MV-4-11 (cell line): ENCODE data around the gene PSMB1.
A peak's percentile ranks its signal among the peaks of the same experiment; 100 is the strongest.
"Not testable (repeated sequence)": the region's sequence is repeated elsewhere in the genome, so short reads cannot be mapped to it uniquely, and the experiment has no call there.

Source experiments
- DNase-seq: peaks from one replicate; lab custom pipeline; 2025; lab: John Stamatoyannopoulos, UW

PSMB1 gene

DNA sequence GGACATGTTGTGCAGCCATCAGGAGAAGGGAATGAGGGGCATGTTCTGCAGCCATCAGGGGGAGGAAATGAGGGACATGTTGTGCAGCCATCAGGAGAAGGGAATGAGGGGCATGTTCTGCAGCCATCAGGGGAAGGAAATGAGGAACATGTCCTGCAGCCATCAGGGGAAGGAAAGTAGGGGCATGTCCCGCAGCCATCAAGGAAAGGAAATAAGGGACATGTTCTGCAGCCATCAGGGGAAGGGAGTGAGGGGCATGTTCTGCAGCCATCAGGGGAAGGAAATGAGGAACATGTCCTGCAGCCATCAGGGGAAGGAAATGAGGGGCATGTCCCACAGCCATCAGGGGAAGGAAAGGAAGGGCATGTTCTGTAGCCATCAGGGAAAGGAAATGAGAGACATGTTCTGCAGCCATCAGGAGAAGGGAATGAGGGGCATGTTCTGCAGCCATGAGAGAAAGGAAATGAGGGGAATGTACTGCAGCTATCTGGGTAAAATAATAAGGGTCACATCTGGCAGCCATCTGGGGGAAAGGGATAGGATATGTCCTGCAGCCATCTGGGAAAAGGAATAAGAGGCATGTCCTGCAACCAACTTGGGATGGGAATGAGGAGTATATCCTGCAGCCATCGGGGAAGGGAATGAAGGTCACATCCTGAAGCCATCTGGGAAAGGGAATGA lies 50.2 kb downstream of the PSMB1 start:
- not testable (repeated sequence) for DNase-seq

DNA sequence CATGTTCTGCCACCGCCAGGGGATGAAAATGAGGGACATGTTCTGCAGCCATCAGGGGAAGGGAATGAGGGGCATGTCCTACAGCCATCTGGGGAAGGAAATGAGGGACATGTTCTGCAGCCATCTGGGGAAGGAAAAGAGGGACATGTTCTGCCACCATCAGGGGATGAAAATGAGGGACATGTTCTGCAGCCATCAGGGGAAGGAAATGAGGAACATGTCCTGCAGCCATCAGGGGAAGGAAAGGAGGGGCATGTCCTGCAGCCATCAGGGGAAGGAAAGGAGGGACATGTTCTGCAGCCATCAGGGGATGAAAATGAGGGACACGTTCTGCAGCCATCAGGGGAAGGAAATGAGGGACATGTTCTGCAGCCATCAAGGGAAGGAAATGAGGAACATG lies 50.8 kb downstream of the PSMB1 start:
- not testable (repeated sequence) for DNase-seq

DNA sequence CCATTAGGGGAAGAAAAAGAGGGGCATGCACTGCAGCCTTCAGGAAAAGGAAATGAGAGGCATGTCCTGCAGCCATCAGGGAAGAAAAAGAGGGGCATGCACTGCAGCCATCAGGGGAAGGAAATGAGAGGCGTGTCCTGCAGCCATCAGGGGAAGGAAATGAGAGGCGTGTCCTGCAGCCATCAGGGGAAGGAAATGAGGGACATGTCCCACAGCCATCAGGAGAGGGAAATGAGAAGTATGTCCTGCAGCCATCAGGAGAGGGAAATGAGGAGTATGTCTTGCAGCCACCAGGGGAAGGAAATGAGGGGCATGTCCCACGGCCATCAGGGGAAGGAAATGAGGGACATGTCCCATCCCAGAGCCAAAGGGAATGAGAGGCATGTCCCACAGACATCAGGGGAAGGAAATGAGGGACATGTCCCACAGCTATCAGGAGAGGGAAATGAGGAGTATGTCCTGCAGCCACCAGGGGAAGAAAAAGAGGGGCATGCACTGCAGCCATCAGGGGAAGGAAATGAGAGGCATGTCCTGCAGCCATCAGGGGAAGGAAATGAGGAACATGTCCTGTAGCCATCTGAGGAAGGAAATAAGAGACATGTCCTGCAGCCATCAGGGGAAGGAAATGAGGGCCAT lies 52.0 kb downstream of the PSMB1 start:
- no peak for DNase-seq

DNA sequence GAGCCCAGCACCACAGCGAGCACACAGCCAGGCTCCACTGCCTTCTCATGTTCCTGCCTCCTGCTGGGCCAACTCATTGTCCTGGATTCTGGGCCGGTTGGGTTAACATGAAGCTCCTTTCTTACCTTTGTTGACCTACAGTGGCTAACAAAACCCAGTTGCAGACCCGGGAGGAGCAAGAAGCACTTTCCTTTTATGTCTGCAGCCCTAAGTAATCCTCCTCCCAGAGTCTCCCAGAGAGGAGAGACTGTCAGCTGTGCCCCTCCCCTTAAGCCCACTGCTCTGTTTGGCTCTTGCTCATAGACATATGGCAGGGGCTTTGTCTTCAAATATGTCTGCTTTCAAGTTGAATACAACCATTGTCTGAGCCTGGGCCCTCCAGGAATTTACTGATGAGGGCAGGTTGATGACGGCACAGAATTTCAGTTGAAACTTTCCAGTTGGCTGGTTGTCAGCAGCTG lies 55.2 kb downstream of the PSMB1 start:
- DNase-seq = no peak

DNA sequence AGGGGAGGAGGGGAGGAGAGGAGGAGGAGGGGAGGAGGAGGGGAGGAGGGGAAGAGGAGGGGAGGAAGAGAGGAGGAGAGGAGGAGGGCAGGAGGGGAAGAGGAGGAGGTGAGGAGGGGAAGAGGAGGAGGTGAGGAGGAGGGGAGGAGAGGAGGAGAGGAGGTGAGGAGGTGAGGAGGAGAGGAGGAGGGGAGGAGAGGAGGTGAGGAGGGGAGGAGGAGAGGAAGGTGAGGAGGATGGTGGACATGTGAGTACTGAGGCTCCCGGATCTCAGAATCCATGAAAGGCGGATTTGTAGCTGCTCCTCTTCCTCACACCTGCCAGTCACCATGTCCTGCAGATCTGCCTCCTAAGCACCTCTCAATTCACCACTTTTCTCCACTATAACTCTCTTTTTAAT lies 59.8 kb downstream of the PSMB1 start:
- DNase-seq = no peak

DNA sequence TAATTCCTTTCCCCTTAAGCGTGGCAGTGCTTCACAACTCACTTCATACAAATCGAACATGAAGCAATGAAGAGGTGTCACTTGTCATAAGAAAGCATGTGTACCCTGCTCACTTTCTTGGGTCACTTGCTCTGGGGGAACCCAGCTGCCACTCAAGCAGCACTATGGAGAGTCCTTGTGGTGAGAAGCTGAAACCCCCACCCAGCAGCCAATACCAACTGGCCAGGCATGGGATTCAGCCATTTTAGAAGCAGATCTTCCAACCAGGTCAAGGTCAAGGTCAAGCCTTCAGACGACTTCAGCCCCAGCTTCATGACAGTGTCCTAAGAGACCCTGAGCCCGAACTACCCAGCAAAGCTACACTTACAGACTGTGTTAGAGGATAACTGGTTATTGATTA lies 62.8 kb downstream of the PSMB1 start:
- DNase-seq = no peak

DNA sequence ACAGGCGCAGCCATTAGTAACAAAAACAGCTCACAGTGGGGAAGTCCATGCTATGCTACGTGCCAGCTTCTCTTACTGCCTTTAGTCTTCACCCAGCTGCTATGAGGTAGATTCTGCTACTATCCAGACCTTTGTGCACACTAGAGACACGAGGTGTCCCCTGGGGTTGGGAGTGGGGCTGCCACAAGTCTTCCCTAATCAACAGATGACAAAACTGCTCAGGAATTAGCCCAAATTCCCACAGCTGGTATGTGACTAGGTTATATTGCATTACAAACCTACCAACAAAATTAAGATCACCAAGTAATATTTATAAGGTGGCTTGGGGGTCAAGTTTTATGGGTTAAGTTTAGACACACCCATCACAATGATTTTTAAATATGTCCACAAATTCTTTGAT lies 63.3 kb downstream of the PSMB1 start:
- DNase-seq = no peak

DNA sequence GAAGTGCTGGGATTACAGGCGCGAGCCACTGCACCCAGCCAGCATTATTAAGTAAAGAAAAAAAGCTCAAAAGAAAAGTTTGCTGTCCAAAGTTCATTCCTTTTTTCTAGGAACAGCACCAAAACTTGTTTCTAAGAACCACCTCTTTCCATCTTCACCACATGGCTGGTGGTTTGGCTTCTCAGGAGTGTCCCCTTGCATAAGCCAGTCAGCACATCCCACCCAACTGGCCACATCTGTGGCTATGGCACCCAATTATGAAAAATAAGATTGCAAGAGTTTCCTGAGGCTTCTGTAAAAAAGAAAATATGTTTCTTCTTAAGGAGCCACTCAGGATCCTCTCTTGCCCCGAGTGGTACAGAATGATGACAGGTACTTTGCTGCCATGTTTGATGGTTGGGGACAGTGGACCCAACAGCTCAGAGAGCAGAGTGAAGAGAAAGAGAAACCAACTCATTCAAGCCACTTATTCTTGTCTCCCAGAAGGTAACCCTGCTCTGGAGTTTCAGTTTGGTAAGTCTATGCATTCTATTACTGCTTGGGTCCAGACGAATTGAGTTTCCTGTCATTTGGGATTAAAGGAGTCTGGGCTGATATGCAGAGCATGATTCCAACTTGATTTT lies 65.3 kb downstream of the PSMB1 start:
- DNase-seq = no peak

DNA sequence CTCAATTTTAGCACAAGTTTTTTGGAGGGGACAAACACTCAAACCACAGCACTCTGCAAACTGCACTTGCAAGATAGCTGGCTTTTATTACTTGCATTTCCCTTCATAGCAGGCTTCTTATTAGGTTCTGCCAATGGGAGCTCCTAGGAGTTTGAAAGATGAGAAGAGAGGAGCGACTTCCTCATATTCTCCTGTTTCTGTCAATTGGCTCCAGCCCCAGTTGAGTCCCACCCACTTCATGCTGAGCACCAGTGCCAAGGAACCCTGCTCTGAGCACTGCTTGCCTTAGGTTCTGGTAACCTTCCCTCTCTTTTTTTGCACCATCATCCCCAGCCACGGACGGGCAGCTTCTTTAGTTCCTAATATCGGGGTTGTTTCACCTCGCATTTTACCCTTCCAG lies 67.9 kb downstream of the PSMB1 start:
- peak; percentile 47 for DNase-seq
